HG02852 (cell line): Measurements from ENCODE around the gene BEND6.
"Not testable (repeated sequence)": the region's sequence is repeated elsewhere in the genome, so short reads cannot be mapped to it uniquely, and the experiment has no call there.

Experiments used
- ATAC-seq: cut with Tn5 transposase; IDR thresholded peaks from one replicate; pipeline ENCODE4 v1.9.1; 2021; ENCODE audit warnings: mild to moderate bottlenecking, moderate library complexity; ENCODE audit not compliant: unreplicated experiment

The BEND6 gene

GRCh38 chr6:57026001-57026400 lies 71.1 kb downstream of the BEND6 start:
- ATAC-seq = no peak

GRCh38 chr6:57027301-57027700 lies 72.4 kb downstream of the BEND6 start:
- ATAC-seq = no peak

GRCh38 chr6:57029213-57029612 lies 74.3 kb downstream of the BEND6 start:
- no peak for ATAC-seq

- no peak for ATAC-seq
Measured at GRCh38 chr6:57033228-57033627, 78.3 kb downstream of the BEND6 start.

GRCh38 chr6:57035549-57035948 lies 80.6 kb downstream of the BEND6 start:
- ATAC-seq = no peak

- no peak for ATAC-seq
Measured at GRCh38 chr6:57038906-57039305, 84.0 kb downstream of the BEND6 start.

- ATAC-seq = no peak
Measured at GRCh38 chr6:57040011-57040410, 85.1 kb downstream of the BEND6 start.

- not testable (repeated sequence) for ATAC-seq
Measured at GRCh38 chr6:57044061-57044460, 89.2 kb downstream of the BEND6 start.

GRCh38 chr6:57044568-57044967 lies 89.7 kb downstream of the BEND6 start:
- no peak for ATAC-seq

GRCh38 chr6:57046332-57047256 lies 91.7 kb downstream of the BEND6 start, which contains the start of gene KIAA1586:
KIAA1586 (plus strand) TSS chr6:57046693; CDS start chr6:57046756, 63 bp downstream.
- peak; percentile 97 for ATAC-seq

- peak; percentile 23 for ATAC-seq
Measured at GRCh38 chr6:57047257-57047585, 92.3 kb downstream of the BEND6 start.

GRCh38 chr6:57047859-57048258 lies 93.0 kb downstream of the BEND6 start:
- ATAC-seq = not testable (repeated sequence)

- no peak for ATAC-seq
Measured at GRCh38 chr6:57048577-57048976, 93.7 kb downstream of the BEND6 start.

GRCh38 chr6:57063847-57064246 lies 108.9 kb downstream of the BEND6 start:
- ATAC-seq = no peak

GRCh38 chr6:57064809-57065208 lies 109.9 kb downstream of the BEND6 start:
- no peak for ATAC-seq

GRCh38 chr6:57068061-57068460 lies 113.2 kb downstream of the BEND6 start:
- ATAC-seq = no peak

GRCh38 chr6:57069228-57069627 lies 114.3 kb downstream of the BEND6 start:
- ATAC-seq = no peak

- no peak for ATAC-seq
Measured at GRCh38 chr6:57069920-57070331, 115.0 kb downstream of the BEND6 start.

GRCh38 chr6:57072108-57072507 lies 117.2 kb downstream of the BEND6 start:
- ATAC-seq = no peak

- ATAC-seq = no peak
Measured at GRCh38 chr6:57074383-57074782, 119.5 kb downstream of the BEND6 start.

- ATAC-seq = no peak
Measured at GRCh38 chr6:57075092-57075491, 120.2 kb downstream of the BEND6 start.
